GM23338 (cell line): ENCODE measurements around the gene RNF220. TPM values are rescaled to one million over a fixed set of nuclear protein-coding genes. Genes with fewer than 3 reads are reported as not detected.

ENCODE experiments used
- ATAC-seq: fragments of 200-7000 bp; cut with Tn5 transposase; 3 replicates; pipeline ENCODE4 v1.9.1; 2020
- DNase-seq: peaks from one replicate; pipeline ENCODE4 v3.0.0-alpha.2; 2015; ENCODE audit warnings: low spot score
- H2AFZ ChIP-seq: fragments of 200-600 bp; sonication (generic); 2 replicates; pipeline ENCODE4 v1.8.0; 2016; ENCODE audit warnings: antibody characterized with exemption, mild to moderate bottlenecking, moderate library complexity
- H3F3A ChIP-seq: fragments of 200-600 bp; sonication (generic); replicated peaks from 2 replicates; pipeline ENCODE4 v1.8.0; 2017; ENCODE audit warnings: antibody characterized with exemption, mixed run types, low read depth
- H3K27ac ChIP-seq: fragments of 200-600 bp; sonication (generic); 2 replicates; pipeline ENCODE4 v1.6.1; 2016; ENCODE audit warnings: low read depth
- H3K27me3 ChIP-seq: fragments of 200-600 bp; sonication (generic); 2 replicates; pipeline ENCODE4 v1.8.0; 2016; ENCODE audit warnings: mild to moderate bottlenecking, mixed run types, moderate library complexity; ENCODE audit not compliant: insufficient read depth
- H3K36me3 ChIP-seq: fragments of 200-600 bp; sonication (generic); 2 replicates; pipeline ENCODE4 v1.8.0; 2016; ENCODE audit warnings: mild to moderate bottlenecking; ENCODE audit not compliant: insufficient read depth
- H3K4me1 ChIP-seq: fragments of 200-600 bp; sonication (generic); 2 replicates; pipeline ENCODE4 v1.8.0; 2016; ENCODE audit warnings: mild to moderate bottlenecking, moderate library complexity; ENCODE audit not compliant: insufficient read depth
- H3K4me2 ChIP-seq: fragments of 200-600 bp; sonication (generic); 2 replicates; pipeline ENCODE4 v1.7.1; 2017; ENCODE audit warnings: mixed run types
- H3K4me3 ChIP-seq: fragments of 200-600 bp; sonication (generic); 2 replicates; pipeline ENCODE4 v1.6.1; 2016; ENCODE audit warnings: mixed run types
- H3K79me2 ChIP-seq: fragments of 200-600 bp; sonication (generic); replicated peaks from 2 replicates; pipeline ENCODE4 v1.8.0; 2017; ENCODE audit warnings: mild to moderate bottlenecking; ENCODE audit not compliant: insufficient read depth
- H3K9me2 ChIP-seq: fragments of 200-600 bp; sonication (generic); 2 replicates; pipeline ENCODE4 v1.8.0; 2017; ENCODE audit not compliant: insufficient read depth
- H4K20me1 ChIP-seq: fragments of 200-600 bp; sonication (generic); replicated peaks from 2 replicates; pipeline ENCODE4 v1.8.0; 2017; ENCODE audit warnings: mild to moderate bottlenecking; ENCODE audit not compliant: insufficient read depth
- H3K27ac Mint-ChIP-seq: 2 replicates; pipeline ENCODE4 v1.8.0; 2020; ENCODE audit warnings: inconsistent platforms, mild to moderate bottlenecking, moderate library complexity, mixed read lengths
- H3K27me3 Mint-ChIP-seq: 3 replicates; pipeline ENCODE4 v1.8.0; 2022; ENCODE audit warnings: low read depth, mild to moderate bottlenecking, moderate library complexity, mixed read lengths, inconsistent platforms; ENCODE audit not compliant: insufficient read depth, poor library complexity
- H3K36me3 Mint-ChIP-seq: 3 replicates; pipeline ENCODE4 v1.8.0; 2021; ENCODE audit warnings: low read depth, mild to moderate bottlenecking, inconsistent platforms, moderate library complexity, mixed read lengths
- H3K4me1 Mint-ChIP-seq: 3 replicates; pipeline ENCODE4 v1.8.0; 2020; ENCODE audit warnings: mild to moderate bottlenecking, inconsistent platforms, mixed read lengths
- H3K4me3 Mint-ChIP-seq: 3 replicates; pipeline ENCODE4 v1.8.0; 2021; ENCODE audit warnings: moderate library complexity, mild to moderate bottlenecking, inconsistent platforms, mixed read lengths
- H3K9me3 Mint-ChIP-seq: 3 replicates; pipeline ENCODE4 v1.8.0; 2020; ENCODE audit warnings: moderate library complexity, mild to moderate bottlenecking, inconsistent platforms, mixed read lengths
- CREB1 ChIP-seq: fragments of 250-450 bp; sonication (Bioruptor Pico); IDR thresholded peaks from 2 replicates; pipeline ENCODE4 v1.5.0; 2020; ENCODE audit warnings: low read depth, mild to moderate bottlenecking, moderate library complexity
- CTCF ChIP-seq, 2 experiments: fragments of 200-600 bp in 1 of 2; sonication (generic) in 1 of 2; conservative IDR thresholded peaks; 2 replicates each; pipeline versions ENCODE4 v1.5.1 to v1.6.1; 2016 to 2017; ENCODE audit warnings: antibody characterized with exemption in 2 of 2, low read depth in 2 of 2, mild to moderate bottlenecking in 2 of 2, moderate library complexity in 1 of 2
- EZH2 ChIP-seq: fragments of 200-600 bp; sonication (generic); IDR thresholded peaks from one replicate; pipeline ENCODE4 v1.8.0; 2017; ENCODE audit warnings: antibody characterized with exemption, mild to moderate bottlenecking, low read depth; ENCODE audit not compliant: unreplicated experiment
- JUNB ChIP-seq: IDR thresholded peaks from one replicate; pipeline ENCODE4 v1.6.1; 2016; ENCODE audit warnings: antibody characterized with exemption; ENCODE audit not compliant: unreplicated experiment
- NANOG ChIP-seq: IDR thresholded peaks from 2 replicates; pipeline ENCODE4 v1.6.1; 2016; ENCODE audit warnings: antibody characterized with exemption, borderline replicate concordance
- REST ChIP-seq: IDR thresholded peaks from one replicate; pipeline ENCODE4 v1.6.1; 2018; ENCODE audit warnings: antibody characterized with exemption; ENCODE audit not compliant: unreplicated experiment
- ZNF114 ChIP-seq: fragments of 250-450 bp; sonication (Bioruptor Pico); IDR thresholded peaks from 2 replicates; pipeline ENCODE4 v1.5.0; 2020; ENCODE audit warnings: mild to moderate bottlenecking, moderate library complexity
- ZNF331 ChIP-seq: fragments of 250-450 bp; sonication (Bioruptor Pico); IDR thresholded peaks from 2 replicates; pipeline ENCODE4 v1.5.0; 2020; ENCODE audit warnings: low read depth, mild to moderate bottlenecking, moderate library complexity
- polyA plus RNA-seq: library from polyadenylated mRNA; unstranded; fragments of >200 nt; fragmentation: Nextera tagmentation; extraction: Ambion mirVana; gene quantifications from 2 replicates; pipeline ENCODE4 v1.2.1, GENCODE V29; 2016
- total RNA-seq: library from RNA; depleted of rRNA; stranded (reverse); fragments of >200 nt; shearing (Covaris generic); gene quantifications from 2 replicates; pipeline ENCODE4 v1.2.3, GENCODE V29; 2014

Gene RNF220
- total and polyA plus RNA-seq, 2 experiments from 2014 or later = 72.8 to 168 TPM

DNA sequence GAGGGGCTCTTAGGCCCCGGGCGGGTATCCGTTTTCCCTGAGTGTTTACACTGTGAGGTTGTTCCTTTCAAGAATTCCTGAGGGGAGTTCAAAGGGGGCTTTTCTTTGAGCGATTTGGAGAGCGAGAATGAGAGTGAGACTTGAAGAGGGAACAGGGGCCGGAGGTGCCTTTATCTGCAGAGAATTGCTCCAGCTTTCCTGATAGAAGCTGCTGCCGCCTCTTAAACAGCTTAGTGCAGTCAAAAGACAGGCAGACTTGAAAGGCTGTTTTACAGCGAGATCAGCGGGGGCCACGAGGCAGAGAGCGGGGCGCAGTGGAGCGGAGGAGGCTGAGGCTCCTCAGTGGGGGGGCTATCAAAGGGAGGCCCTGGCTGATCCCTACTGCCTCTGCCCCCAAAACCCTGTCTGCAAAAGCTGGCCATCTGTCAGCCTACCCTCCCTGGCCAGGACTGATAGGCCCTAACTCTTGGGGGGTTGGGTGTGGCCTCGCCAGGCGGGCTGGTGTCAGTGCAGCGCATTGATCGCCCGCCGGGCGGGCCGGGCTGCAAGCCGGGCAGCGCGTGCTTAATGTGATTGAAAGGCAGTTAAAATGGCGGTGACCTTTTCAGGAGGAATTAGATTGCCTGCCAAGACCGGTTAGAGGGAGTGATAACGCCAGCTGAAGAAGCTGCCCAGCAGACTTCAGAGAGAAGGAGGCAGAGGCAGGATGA lies 232.8 kb downstream of the RNF220 start (continued):
- no peak for TF ChIP-seq ZNF114 (CRISPR knock-in tag)
- TF ChIP-seq CREB1 (CRISPR knock-in tag) = no peak
- TF ChIP-seq JUNB = no peak
- TF ChIP-seq REST = no peak
- TF ChIP-seq NANOG = no peak
- TF ChIP-seq CTCF (conservative IDR thresholded peaks at IDR 0.05; ENCODE audit: low read depth in 2 of 2) = no peak
- TF ChIP-seq ZNF331 (CRISPR knock-in tag) = no peak
- TF ChIP-seq EZH2 = no peak

GRCh38 chr1:44640200-44640853 lies 235.3 kb downstream of the RNF220 start:
- Histone ChIP-seq H3K4me3 (no peak overlapping the region), H3K4me2 (no peak overlapping the region), H3K27ac (no peak overlapping the region), H3K9me2 (no peaks in the 10 kb centered on the region), H3F3A (peaks cover 9% of the 10 kb centered on the region; the same call in 1 of the 2 replicates), H3K36me3 (peaks cover 20% of the 10 kb centered on the region), H3K79me2 (no peaks in the 10 kb centered on the region), H3K4me1 (no peaks in the 10 kb centered on the region), H3K27me3 (no peaks in the 10 kb centered on the region), H2AFZ (no peak overlapping the region), H4K20me1 (peaks cover 14% of the 10 kb centered on the region)
- TF ChIP-seq ZNF331 (CRISPR knock-in tag) (no peak), REST (no peak), EZH2 (no peak), CTCF (conservative IDR thresholded peaks at IDR 0.05; ENCODE audit: low read depth in 2 of 2) (no peak)
- Mint-ChIP-seq H3K9me3 (no peaks in the 10 kb centered on the region; the same call in 2 of the 3 replicates), H3K36me3 (peaks cover 88% of the 10 kb centered on the region), H3K27ac (no peak overlapping the region), H3K27me3 (peaks cover 4% of the 10 kb centered on the region), H3K4me3 (no peak overlapping the region), H3K4me1 (no peaks in the 10 kb centered on the region; the same call in 2 of the 3 replicates)
- DNase-seq = peak; percentile 27
- peak; percentile 38 for ATAC-seq
